Upper lobe of left lung (tissue), 4 donors: ENCODE measurements around the gene TFPI.

ENCODE experiments used
- CTCF ChIP-seq, 6 experiments: fragments of 450-650 bp in 4 of 6; fragments of 200-600 bp in 2 of 6; sonication (generic) in 2 of 6; IDR thresholded peaks; one replicate each; pipeline ENCODE4 v1.5.1; 2016 to 2019; ENCODE audit warnings: antibody characterized with exemption in 6 of 6
- EP300 ChIP-seq, 4 donors: sonication (generic); formaldehyde crosslinking; IDR thresholded peaks; one replicate each; pipeline ENCODE4 v1.5.1; 2017; ENCODE audit warnings: antibody characterized with exemption in 4 of 4, control low read depth in 2 of 4
- POLR2A ChIP-seq, 4 donors: fragments of 450-650 bp; IDR thresholded peaks; one replicate each; pipeline ENCODE4 v1.5.1; 2016 to 2017; ENCODE audit warnings: antibody characterized with exemption in 4 of 4, mild to moderate bottlenecking in 2 of 4
- POLR2AphosphoS5 ChIP-seq, 2 donors: sonication (generic); formaldehyde crosslinking; IDR thresholded peaks; one replicate each; pipeline ENCODE4 v1.5.1; 2017; ENCODE audit warnings: antibody characterized with exemption in 2 of 2

GRCh38 chr2:187497858-187498463, 56.3 kb downstream of the TFPI start:
- peak in 4 of 6 experiments; percentile 16 to 34 (median 26) for TF ChIP-seq CTCF (IDR thresholded peaks at IDR 0.05)
- TF ChIP-seq POLR2A (IDR thresholded peaks at IDR 0.05), result no peak
- no peak for TF ChIP-seq POLR2AphosphoS5 (IDR thresholded peaks at IDR 0.05)
- TF ChIP-seq EP300 (IDR thresholded peaks at IDR 0.05), result no peak
